Testis (tissue), 3 donors: Measurements from ENCODE around the gene KRTAP5-6. TPM values are rescaled to one million over a fixed set of nuclear protein-coding genes. Genes with fewer than 3 reads are reported as not detected.

Source experiments
- DNase-seq: peaks from one replicate; pipeline ENCODE4 v3.0.0-alpha.2; 2019
- H3K27ac ChIP-seq, 2 donors: fragments of 200-600 bp; sonication (generic); one replicate each; pipeline ENCODE4 v1.5.1; 2019
- H3K27me3 ChIP-seq: fragments of 200-600 bp; sonication (generic); one replicate; pipeline ENCODE4 v1.5.1; 2019
- H3K36me3 ChIP-seq: fragments of 200-600 bp; sonication (generic); one replicate; pipeline ENCODE4 v1.5.1; 2017; ENCODE audit warnings: low read depth; ENCODE audit errors: missing control alignments
- H3K4me1 ChIP-seq: fragments of 200-600 bp; sonication (generic); one replicate; pipeline ENCODE4 v1.5.1; 2019
- H3K4me3 ChIP-seq, 2 donors: fragments of 200-600 bp; sonication (generic); one replicate each; pipeline ENCODE4 v1.5.1; 2017 to 2019
- H3K9me3 ChIP-seq: fragments of 200-600 bp; sonication (generic); one replicate; pipeline ENCODE4 v1.5.1; 2017
- POLR2A ChIP-seq: fragments of 450-650 bp; IDR thresholded peaks from one replicate; pipeline ENCODE4 v1.6.1; 2017; ENCODE audit warnings: antibody characterized with exemption, mild to moderate bottlenecking, moderate library complexity
- WGBS, 2 donors: methylation state at CpG; one replicate each; pipeline ENCODE4 v1.1.5; 2018; 5-methylcytosine and 5-hydroxymethylcytosine counted together
- intact Hi-C: fragments of 100-400 bp; cut with DNase I; formaldehyde crosslinking; loops from one replicate; pipeline ENCODE4 v1.15.1; 2023; ENCODE audit warnings: low total_unique reads
- polyA plus RNA-seq: library from polyadenylated mRNA; stranded (reverse); fragments of 350-450 nt; fragmentation: Illumina TruSeq; extraction: RNeasy Lipid Tissue Mini Kit (QIAGEN cat#74804); gene quantifications from one replicate; pipeline ENCODE4 v1.2.3, GENCODE V29; 2014; ENCODE audit warnings: low read depth, low replicate concordance; ENCODE audit not compliant: insufficient read depth
- total RNA-seq, 2 donors: library from RNA; depleted of rRNA; stranded (reverse); fragments of >200 nt; gene quantifications; one replicate each; pipeline ENCODE4 v1.2.3, GENCODE V29; 2016
- TF ChIP-seq, protein P1 (sequence below), 3 experiments: fragments of 450-650 bp in 2 of 3; fragments of 200-600 bp in 1 of 3; sonication (generic) in 1 of 3; IDR thresholded peaks; one replicate each; pipeline ENCODE4 v1.5.1; 2016 to 2019; ENCODE audit warnings: antibody characterized with exemption in 3 of 3, mild to moderate bottlenecking in 2 of 3, moderate library complexity in 1 of 3

KRTAP5-6 gene
- total and polyA plus RNA-seq, 3 donors from 2014 or later, result not detected

DNA sequence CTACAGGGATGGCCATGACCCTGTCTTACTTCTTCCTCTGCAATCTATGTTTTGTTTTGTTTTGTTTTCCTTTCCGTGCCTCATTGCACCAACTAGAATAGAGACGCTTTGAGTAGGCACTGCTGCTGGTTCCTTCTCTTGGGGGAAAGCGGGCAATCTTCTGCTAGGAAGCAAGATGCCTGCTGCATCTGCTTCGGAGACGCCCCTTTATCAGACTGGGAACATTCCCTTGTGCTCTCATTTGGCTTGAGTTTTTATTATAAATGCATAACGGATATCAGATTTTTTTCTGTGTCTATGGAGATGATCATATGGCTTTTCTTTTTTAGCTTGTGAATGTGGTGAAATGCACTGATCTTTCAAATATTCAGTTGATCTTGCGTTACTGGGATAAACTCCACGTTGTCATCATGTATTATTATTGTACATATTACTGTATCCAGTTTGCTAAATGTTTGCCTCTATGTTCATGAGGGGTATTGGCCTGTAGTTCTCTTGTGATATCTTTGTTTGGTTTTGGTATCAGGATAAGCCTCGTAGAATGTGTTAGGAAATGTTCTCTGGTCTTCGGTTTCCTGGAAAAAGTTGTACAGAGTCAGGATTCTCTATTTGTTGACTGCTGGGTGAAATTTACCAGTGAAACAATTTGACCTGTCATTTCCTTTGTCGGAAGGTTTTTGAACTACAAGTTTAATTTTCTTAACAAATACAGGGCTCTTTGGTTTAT lies 23.4 kb upstream of the KRTAP5-6 start:
- H3K9me3 ChIP-seq, result no peaks in the 10 kb centered on the region
- TF ChIP-seq, protein P1, sequence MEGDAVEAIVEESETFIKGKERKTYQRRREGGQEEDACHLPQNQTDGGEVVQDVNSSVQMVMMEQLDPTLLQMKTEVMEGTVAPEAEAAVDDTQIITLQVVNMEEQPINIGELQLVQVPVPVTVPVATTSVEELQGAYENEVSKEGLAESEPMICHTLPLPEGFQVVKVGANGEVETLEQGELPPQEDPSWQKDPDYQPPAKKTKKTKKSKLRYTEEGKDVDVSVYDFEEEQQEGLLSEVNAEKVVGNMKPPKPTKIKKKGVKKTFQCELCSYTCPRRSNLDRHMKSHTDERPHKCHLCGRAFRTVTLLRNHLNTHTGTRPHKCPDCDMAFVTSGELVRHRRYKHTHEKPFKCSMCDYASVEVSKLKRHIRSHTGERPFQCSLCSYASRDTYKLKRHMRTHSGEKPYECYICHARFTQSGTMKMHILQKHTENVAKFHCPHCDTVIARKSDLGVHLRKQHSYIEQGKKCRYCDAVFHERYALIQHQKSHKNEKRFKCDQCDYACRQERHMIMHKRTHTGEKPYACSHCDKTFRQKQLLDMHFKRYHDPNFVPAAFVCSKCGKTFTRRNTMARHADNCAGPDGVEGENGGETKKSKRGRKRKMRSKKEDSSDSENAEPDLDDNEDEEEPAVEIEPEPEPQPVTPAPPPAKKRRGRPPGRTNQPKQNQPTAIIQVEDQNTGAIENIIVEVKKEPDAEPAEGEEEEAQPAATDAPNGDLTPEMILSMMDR (IDR thresholded peaks at IDR 0.05), result no peak
- peak; percentile 7 for DNase-seq
- intact Hi-C loops, result no loop called here
- 75 to 79% methylated on average over 11 of the region's 11 CpGs for WGBS, 2 donors
- H3K27me3 ChIP-seq, result no peaks in the 10 kb centered on the region
- H3K27ac ChIP-seq, result no peak overlapping the region
- no peaks in the 10 kb centered on the region for H3K36me3 ChIP-seq
- H3K4me3 ChIP-seq, result no peak overlapping the region
- peaks cover 7% of the 10 kb centered on the region for H3K4me1 ChIP-seq

DNA sequence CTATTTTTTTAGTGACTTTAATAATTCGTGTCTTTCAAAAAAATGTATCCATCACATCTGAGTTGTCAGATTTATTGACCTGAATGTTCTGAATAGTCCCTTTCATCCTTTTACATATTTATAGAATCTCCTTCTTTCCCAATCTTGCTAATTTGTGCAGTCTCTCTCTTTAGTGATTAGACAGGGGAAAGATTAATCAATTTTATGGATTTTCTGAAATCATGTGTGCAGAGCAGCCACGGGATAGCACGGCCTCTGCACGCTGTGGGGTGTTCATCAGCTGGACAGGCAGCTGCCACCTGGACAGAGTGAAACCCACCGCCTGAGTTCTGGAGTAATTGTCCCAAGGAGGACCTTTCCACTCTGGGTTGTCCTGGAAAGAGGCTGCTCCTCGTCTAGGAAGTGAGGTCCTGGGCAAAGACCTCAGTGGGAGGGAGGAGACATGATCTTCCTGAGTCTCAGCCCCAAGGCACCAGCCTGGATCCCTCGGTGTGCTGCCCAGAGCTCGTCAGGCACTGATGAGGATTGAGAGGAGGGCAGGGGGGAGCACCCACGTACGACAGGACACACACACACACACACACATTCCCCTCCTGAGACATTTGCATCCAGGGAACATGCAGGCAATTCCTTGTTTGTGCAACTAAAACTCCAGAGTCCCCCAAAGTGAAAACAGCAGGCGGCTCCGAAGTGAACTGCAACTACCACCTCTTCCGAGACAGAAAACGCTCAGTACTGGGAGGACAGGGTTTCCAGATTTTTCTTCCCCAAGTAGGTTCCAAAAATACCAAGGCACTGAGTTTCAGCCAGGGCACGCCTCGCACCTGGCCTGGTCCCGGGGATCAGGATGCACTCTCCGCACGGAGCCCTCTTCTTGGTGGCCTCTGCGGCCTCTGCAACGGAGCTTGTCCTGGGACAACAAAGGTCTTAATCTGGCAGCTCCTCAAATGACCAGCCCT lies 22.5 kb upstream of the KRTAP5-6 start:
- H3K4me1 ChIP-seq, result peaks cover 6% of the 10 kb centered on the region
- DNase-seq, result no peak
- intact Hi-C loops, result no loop called here
- TF ChIP-seq, protein P1 (IDR thresholded peaks at IDR 0.05), result peak in 1 of 3 experiments; percentile 15
- no peak for TF ChIP-seq POLR2A
- no peaks in the 10 kb centered on the region for H3K9me3 ChIP-seq
- no peaks in the 10 kb centered on the region for H3K27me3 ChIP-seq
- H3K27ac ChIP-seq, result peak overlapping the region; percentile 24 to 38
- 46 to 60% methylated on average over 15 to 21 of the region's 21 CpGs for WGBS, 2 donors
- no peak overlapping the region for H3K4me3 ChIP-seq
- H3K36me3 ChIP-seq, result no peaks in the 10 kb centered on the region

DNA sequence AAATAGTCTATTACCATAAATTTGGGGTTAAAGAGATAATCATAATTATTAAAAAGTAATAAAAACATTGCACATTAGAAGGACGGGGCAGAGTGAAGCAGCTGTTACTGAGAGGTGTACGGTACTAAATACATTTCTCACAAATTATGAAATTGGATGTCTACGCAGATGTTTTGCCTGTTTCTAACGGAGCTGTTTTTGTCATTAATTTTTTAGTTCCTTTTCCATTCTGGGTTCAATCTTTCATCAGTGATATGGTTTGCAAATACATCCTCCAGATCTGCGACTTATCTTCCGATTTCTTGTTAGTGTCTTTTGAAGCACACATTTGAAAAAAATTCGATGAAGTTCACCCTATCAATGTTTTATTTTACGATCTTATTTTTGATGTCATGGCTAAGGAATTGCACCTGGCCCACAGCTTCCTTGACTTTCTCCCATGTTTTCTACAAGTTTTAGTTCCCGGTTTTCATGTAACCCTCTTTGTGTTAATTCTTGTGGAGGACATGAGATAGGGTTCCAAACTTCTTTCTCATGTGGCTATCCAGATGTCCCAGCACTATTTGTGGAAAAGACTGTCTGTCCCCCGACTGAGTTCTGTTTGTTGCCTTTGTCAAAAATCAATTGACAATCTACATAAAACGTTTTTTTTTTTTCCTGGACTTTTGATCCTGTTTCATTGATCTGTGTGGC lies 21.3 kb upstream of the KRTAP5-6 start:
- Histone ChIP-seq H3K4me3 (no peak overlapping the region), H3K4me1 (no peaks in the 10 kb centered on the region), H3K36me3 (no peaks in the 10 kb centered on the region), H3K27me3 (no peaks in the 10 kb centered on the region), H3K27ac (no peak overlapping the region), H3K9me3 (no peaks in the 10 kb centered on the region)
- no peak for DNase-seq
- 77 to 87% methylated on average over 11 of the region's 11 CpGs for WGBS, 2 donors
- no peak for TF ChIP-seq POLR2A
- TF ChIP-seq, protein P1 (IDR thresholded peaks at IDR 0.05), result no peak
- intact Hi-C loops, result no loop called here

DNA sequence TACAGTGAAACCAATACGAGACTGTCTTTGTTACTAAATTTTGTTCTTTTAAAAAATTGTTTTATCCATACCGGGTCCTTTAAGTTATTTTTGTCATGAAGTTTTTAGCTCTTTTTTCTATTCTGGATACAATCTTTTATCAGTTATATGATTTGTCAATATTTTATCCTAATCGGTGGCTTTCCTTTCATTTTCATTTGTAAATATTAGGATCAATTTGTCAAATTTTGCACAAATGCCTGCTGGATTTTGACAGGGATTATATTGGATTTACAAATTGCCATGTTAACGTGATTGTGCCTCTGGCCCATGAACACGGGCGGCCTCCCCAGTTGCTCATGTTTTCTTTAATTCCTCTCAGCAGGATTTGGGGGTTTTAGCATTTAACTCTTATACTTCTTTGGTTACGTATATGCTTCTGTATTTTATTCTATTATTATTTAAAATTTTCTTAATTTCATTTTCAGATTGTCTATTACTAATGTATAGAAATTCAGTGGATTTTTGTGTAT lies 20.7 kb upstream of the KRTAP5-6 start:
- TF ChIP-seq POLR2A, result no peak
- TF ChIP-seq, protein P1 (IDR thresholded peaks at IDR 0.05), result no peak
- H3K27me3 ChIP-seq, result no peaks in the 10 kb centered on the region
- no peak overlapping the region for H3K4me3 ChIP-seq
- intact Hi-C loops, result no loop called here
- H3K27ac ChIP-seq, result no peak overlapping the region
- H3K36me3 ChIP-seq, result no peaks in the 10 kb centered on the region
- H3K4me1 ChIP-seq, result no peaks in the 10 kb centered on the region
- WGBS, 2 donors, result 93 to 95% methylated on average over 7 of the region's 7 CpGs
- no peak for DNase-seq
- H3K9me3 ChIP-seq, result no peaks in the 10 kb centered on the region
